ENCODE measurements around the gene NT5DC2.

The NT5DC2 gene

GRCh38 chr3:52524258-52524751 is 9.4 kb downstream of the NT5DC2 start:
- DNase-seq (ENCODE audit: low spot score): no peak
- TF ChIP-seq, protein P1, sequence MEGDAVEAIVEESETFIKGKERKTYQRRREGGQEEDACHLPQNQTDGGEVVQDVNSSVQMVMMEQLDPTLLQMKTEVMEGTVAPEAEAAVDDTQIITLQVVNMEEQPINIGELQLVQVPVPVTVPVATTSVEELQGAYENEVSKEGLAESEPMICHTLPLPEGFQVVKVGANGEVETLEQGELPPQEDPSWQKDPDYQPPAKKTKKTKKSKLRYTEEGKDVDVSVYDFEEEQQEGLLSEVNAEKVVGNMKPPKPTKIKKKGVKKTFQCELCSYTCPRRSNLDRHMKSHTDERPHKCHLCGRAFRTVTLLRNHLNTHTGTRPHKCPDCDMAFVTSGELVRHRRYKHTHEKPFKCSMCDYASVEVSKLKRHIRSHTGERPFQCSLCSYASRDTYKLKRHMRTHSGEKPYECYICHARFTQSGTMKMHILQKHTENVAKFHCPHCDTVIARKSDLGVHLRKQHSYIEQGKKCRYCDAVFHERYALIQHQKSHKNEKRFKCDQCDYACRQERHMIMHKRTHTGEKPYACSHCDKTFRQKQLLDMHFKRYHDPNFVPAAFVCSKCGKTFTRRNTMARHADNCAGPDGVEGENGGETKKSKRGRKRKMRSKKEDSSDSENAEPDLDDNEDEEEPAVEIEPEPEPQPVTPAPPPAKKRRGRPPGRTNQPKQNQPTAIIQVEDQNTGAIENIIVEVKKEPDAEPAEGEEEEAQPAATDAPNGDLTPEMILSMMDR (IDR thresholded peaks at IDR 0.05): no peak
- H3K4me3 ChIP-seq: peak overlapping the region; percentile 44
- H3K27ac ChIP-seq: peak overlapping the region; percentile 94

GRCh38 chr3:52523386-52524257 is 10.0 kb downstream of the NT5DC2 start:
- Histone ChIP-seq H3K4me3 (no peak overlapping the region), H3K27ac (peak overlapping the region; percentile 94)
- TF ChIP-seq, protein P1 (IDR thresholded peaks at IDR 0.05): no peak
- DNase-seq (ENCODE audit: low spot score): no peak

DNA sequence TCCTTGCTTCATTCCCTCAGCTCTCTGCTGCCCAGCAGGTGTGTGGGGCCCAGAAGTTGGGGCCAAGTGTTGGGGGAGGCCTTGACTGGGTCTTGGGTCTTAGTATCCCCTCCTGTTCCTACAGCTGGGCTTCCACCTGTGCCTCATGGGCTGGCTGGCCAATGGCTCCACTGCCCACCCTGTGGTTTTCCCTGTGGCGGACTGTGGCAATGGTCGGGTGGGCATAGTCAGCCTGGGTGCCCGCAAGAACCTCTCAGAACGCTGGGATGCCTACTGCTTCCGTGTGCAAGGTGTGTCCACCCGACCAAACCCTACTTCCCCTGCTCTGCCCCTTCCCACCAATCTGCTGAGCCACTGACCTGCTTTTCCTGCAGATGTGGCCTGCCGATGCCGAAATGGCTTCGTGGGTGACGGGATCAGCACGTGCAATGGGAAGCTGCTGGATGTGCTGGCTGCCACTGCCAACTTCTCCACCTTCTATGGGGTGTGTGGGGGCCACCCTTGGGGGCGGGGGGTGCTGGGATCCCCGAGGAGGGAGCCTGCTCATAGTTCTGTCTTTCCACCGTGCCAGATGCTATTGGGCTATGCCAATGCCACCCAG is 10.9 kb downstream of the NT5DC2 start:
- TF ChIP-seq, protein P1 (IDR thresholded peaks at IDR 0.05): no peak
- Histone ChIP-seq H3K27ac (peak overlapping the region in 1 of 2 donors; percentile 94), H3K4me3 (no peak overlapping the region)
- DNase-seq (ENCODE audit: low spot score): no peak

- no peak overlapping the region for H3K4me3 ChIP-seq
- TF ChIP-seq, protein P1 (IDR thresholded peaks at IDR 0.05): no peak
- H3K27ac ChIP-seq: no peak overlapping the region
- no peak for DNase-seq (ENCODE audit: low spot score)
Measured at GRCh38 chr3:52521881-52522650, 11.6 kb downstream of the NT5DC2 start.

GRCh38 chr3:52521488-52521824 is 12.2 kb downstream of the NT5DC2 start:
- TF ChIP-seq, protein P1 (IDR thresholded peaks at IDR 0.05): no peak
- DNase-seq (ENCODE audit: low spot score): no peak
- no peak overlapping the region for H3K4me3 ChIP-seq
- no peak overlapping the region for H3K27ac ChIP-seq

DNA sequence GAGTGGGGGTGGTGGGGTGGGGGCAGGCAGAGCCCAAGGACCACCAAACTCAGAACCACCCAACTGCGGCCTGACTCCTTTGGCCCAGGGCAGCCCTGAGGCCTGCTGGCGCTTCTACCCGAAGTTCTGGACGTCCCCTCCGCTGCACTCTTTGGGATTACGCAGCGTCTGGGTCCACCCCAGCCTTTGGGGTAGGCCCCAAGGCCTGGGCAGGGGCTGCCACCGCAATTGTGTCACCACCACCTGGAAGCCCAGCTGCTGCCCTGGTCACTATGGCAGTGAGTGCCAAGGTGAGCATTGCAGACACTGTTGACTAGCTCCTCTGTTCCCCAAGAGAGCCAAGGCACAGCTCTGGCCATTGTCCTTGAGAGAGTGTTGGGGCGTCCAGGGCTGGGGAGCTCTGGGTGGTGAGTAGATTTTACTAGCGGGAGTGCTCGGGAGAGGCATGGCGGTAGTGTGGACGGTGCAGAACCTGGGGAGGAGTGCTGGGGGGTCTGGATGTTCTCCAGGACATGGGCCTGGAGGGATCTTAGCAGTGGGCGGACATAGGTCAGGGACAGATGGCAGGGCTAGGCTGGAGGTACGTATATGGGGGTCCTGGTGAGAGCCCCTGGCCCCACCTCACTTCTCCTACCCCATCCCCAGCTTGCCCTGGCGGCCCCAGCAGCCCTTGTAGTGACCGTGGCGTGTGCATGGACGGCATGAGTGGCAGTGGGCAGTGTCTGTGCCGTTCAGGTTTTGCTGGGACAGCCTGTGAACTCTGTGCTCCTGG is 12.8 kb downstream of the NT5DC2 start:
- no peak for DNase-seq (ENCODE audit: low spot score)
- TF ChIP-seq, protein P1 (IDR thresholded peaks at IDR 0.05): no peak
- Histone ChIP-seq H3K27ac (no peak overlapping the region), H3K4me3 (no peak overlapping the region)

Measured in coronary artery (tissue), 2 donors.